GM23248 (cell line): ENCODE results near the gene NUP153.

Experiments used
- EZH2 ChIP-seq: fragments of 200-600 bp; sonication (generic); IDR thresholded peaks from 2 replicates; pipeline ENCODE4 v1.6.1; 2018; ENCODE audit warnings: antibody characterized with exemption, mild to moderate bottlenecking; ENCODE audit not compliant: insufficient read depth, poor library complexity, severe bottlenecking
- EZH2phosphoT487 ChIP-seq: fragments of 200-600 bp; sonication (generic); IDR thresholded peaks from 2 replicates; pipeline ENCODE4 v1.6.1; 2018; ENCODE audit warnings: antibody characterized with exemption, moderate library complexity, mild to moderate bottlenecking, low read depth; ENCODE audit not compliant: insufficient read depth

- TF ChIP-seq EZH2phosphoT487 (no peak), EZH2 (no peak)
Measured at GRCh38 chr6:17665132-17665531, 41.6 kb downstream of the NUP153 start.
